ENCODE measurements around the gene NKD2. TPM values are rescaled to one million over a fixed set of nuclear protein-coding genes. Genes with fewer than 3 reads are reported as not detected.

Gene NKD2
- polyA plus RNA-seq, 2 of the 4 experiments (the other 2 are of a cell fraction), result 1.2 to 4.2 TPM

- no peak overlapping the region for H3K4me2 ChIP-seq
- H3K4me1 ChIP-seq, result no peaks in the 10 kb centered on the region
- ATAC-seq, result no peak
- CTCF ChIA-PET, result interaction anchor here (0.8 kb wide), 1 partner anchor 64 kb away, joined by 4 read pairs; no protein-coding TSS in a partner anchor
- no peak overlapping the region for H3K27ac ChIP-seq
- peaks cover 26% of the 10 kb centered on the region for H3K9me3 ChIP-seq
- WGBS (ENCODE audit: missing lambda C conversion rate), result 29% methylated on average over 2 of the region's 2 CpGs
- POLR2A ChIA-PET, result no interaction called here
- H3K4me3 ChIP-seq, result no peak overlapping the region
- no peak for TF ChIP-seq TP53 (CRISPR knock-in tag; IDR thresholded peaks at IDR 0.05)
- no peak for TF ChIP-seq KDM5A (IDR thresholded peaks at IDR 0.05)
- TF ChIP-seq, protein P1, sequence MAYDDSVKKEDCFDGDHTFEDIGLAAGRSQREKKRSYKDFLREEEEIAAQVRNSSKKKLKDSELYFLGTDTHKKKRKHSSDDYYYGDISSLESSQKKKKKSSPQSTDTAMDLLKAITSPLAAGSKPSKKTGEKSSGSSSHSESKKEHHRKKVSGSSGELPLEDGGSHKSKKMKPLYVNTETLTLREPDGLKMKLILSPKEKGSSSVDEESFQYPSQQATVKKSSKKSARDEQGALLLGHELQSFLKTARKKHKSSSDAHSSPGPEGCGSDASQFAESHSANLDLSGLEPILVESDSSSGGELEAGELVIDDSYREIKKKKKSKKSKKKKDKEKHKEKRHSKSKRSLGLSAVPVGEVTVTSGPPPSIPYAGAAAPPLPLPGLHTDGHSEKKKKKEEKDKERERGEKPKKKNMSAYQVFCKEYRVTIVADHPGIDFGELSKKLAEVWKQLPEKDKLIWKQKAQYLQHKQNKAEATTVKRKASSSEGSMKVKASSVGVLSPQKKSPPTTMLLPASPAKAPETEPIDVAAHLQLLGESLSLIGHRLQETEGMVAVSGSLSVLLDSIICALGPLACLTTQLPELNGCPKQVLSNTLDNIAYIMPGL (CRISPR knock-in tag; IDR thresholded peaks at IDR 0.05; ENCODE audit: borderline replicate concordance), result no peak
- no peak for TF ChIP-seq ESRRA (IDR thresholded peaks at IDR 0.05; ENCODE audit: borderline replicate concordance, low read length)
- TF ChIP-seq, protein P2, sequence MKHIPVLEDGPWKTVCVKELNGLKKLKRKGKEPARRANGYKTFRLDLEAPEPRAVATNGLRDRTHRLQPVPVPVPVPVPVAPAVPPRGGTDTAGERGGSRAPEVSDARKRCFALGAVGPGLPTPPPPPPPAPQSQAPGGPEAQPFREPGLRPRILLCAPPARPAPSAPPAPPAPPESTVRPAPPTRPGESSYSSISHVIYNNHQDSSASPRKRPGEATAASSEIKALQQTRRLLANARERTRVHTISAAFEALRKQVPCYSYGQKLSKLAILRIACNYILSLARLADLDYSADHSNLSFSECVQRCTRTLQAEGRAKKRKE (CRISPR knock-in tag; IDR thresholded peaks at IDR 0.05; ENCODE audit: low read depth), result no peak
- no peak for FAIRE-seq
- no peak for DNase-seq (ENCODE audit: low read depth in 1 of 2, low spot score in 1 of 2)
Observed at GRCh38 chr5:987761-988160, 20.8 kb upstream of the NKD2 start.

GRCh38 chr5:988322-988721, 20.3 kb upstream of the NKD2 start:
- DNase-seq (ENCODE audit: low read depth in 1 of 2, low spot score in 1 of 2) (no peak), ATAC-seq (no peak), FAIRE-seq (no peak)
- TF ChIP-seq ZFP36 (IDR thresholded peaks at IDR 0.05; ENCODE audit: borderline replicate concordance, partially characterized antibody) (peak; percentile 92), CBX2 (IDR thresholded peaks at IDR 0.05; ENCODE audit: borderline replicate concordance, low read depth) (no peak)
- no peak overlapping the region for H3K27ac ChIP-seq
- no peak overlapping the region for H3K4me2 ChIP-seq
- no peaks in the 10 kb centered on the region for H3K4me1 ChIP-seq
- POLR2A ChIA-PET, result no interaction called here
- WGBS (ENCODE audit: missing lambda C conversion rate), result 19% methylated on average over 6 of the region's 6 CpGs
- CTCF ChIA-PET, result interaction anchor here (0.8 kb wide), 1 partner anchor 65 kb away, joined by 4 read pairs; no protein-coding TSS in a partner anchor
- peaks cover 26% of the 10 kb centered on the region for H3K9me3 ChIP-seq
- no peak overlapping the region for H3K4me3 ChIP-seq

DNA sequence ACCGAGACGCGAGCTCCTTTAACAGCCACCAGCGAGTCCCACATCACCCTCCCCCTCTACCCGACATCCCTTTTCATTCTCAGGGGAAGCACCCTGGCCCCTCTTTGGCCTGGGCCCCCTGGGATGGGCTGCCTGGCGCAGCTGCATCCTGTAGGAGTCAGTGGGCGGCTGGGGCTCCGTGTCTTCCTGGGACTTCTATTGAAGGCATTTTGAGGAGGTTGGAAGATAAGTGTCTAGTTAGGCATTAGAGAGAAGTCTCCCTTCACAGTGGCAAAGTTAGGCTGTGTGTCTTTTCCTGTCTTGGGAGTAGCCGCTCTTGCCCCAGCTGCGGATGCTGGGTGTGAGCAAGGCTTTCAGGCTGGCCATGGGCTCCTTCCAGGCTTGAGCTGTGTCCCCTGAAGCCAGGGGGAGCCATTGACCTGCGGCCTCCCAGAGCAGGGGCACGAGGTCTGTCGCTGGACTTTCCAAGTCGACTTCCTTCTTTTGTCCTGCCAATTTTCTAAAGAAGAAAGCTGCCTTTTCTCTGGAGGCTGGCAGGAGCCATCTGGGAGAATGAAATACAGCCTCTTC, 18.6 kb upstream of the NKD2 start:
- CTCF ChIA-PET, result interaction anchor here (0.7 to 3.2 kb wide), 12 partner anchors 7 to 178 kb away, joined by 3 to 13 read pairs (median 6); no protein-coding TSS in a partner anchor
- no peak for DNase-seq (ENCODE audit: low read depth in 1 of 2, low spot score in 1 of 2)

DNA sequence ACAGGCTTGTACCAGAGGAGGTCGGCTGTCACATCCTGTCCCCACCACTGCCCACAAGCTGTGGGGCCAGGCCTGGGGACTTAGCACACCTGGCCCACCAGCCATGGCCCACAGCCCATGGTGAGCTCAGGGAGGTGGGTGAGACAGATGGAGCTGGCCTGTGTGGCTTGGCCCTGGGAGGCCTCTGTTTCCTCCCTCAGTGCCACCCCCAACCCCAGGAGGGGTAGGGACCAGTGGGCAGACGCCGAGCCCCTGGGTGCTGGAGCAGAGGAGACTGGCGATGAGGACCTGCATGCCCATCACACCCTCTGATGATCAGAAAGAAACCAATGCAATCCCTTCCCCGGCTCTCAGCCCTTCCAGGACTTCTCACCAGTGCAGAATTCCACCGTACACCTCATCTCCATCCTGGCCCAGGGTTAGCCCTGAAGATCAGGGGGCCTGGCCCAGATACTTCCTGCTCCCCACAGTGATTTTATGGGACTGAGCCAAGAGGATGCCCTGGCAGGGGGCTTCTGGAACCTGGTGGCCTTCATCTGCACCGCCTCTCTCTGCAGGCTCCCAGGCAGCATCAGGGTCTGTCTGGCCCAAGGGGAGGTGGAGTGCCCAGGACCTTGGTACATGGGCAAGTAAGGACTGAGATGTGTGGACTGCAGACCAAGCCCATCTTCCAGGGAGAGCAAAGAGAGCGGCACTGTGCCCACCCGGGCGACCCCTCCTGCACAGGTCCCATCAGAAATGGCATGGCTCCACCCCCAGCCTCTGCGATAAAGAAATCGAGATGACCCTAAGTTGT, 16.9 kb upstream of the NKD2 start:
- ChIA-PET POLR2A (no interaction called here), CTCF (interaction anchor here (1.1 to 3.2 kb wide), 8 partner anchors 9 to 176 kb away, joined by 3 to 13 read pairs (median 6); no protein-coding TSS in a partner anchor)
- ATAC-seq (no peak; a peak in 1 of 6 replicates), FAIRE-seq (no peak), DNase-seq (ENCODE audit: low read depth in 1 of 2, low spot score in 1 of 2) (no peak)
- Histone ChIP-seq H3K27ac (no peak overlapping the region), H3K4me3 (no peak overlapping the region), H3K9me3 (peaks cover 20% of the 10 kb centered on the region), H3K4me2 (no peak overlapping the region), H3K4me1 (no peaks in the 10 kb centered on the region)
- WGBS (ENCODE audit: missing lambda C conversion rate), result 77% methylated on average over 10 of the region's 12 CpGs
- TF ChIP-seq EP300 (IDR thresholded peaks at IDR 0.05), result no peak
- no peak for TF ChIP-seq CHD2 (IDR thresholded peaks at IDR 0.05; ENCODE audit: low read length, partially characterized antibody)
- TF ChIP-seq BHLHE40 (IDR thresholded peaks at IDR 0.05; ENCODE audit: low read depth, low read length), result no peak
- no peak for TF ChIP-seq PBX3 (IDR thresholded peaks at IDR 0.05)
- TF ChIP-seq, protein P3, sequence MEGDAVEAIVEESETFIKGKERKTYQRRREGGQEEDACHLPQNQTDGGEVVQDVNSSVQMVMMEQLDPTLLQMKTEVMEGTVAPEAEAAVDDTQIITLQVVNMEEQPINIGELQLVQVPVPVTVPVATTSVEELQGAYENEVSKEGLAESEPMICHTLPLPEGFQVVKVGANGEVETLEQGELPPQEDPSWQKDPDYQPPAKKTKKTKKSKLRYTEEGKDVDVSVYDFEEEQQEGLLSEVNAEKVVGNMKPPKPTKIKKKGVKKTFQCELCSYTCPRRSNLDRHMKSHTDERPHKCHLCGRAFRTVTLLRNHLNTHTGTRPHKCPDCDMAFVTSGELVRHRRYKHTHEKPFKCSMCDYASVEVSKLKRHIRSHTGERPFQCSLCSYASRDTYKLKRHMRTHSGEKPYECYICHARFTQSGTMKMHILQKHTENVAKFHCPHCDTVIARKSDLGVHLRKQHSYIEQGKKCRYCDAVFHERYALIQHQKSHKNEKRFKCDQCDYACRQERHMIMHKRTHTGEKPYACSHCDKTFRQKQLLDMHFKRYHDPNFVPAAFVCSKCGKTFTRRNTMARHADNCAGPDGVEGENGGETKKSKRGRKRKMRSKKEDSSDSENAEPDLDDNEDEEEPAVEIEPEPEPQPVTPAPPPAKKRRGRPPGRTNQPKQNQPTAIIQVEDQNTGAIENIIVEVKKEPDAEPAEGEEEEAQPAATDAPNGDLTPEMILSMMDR (IDR thresholded peaks at IDR 0.05), result no peak
- no peak for TF ChIP-seq NPAS2 (CRISPR knock-in tag; IDR thresholded peaks at IDR 0.05; ENCODE audit: borderline replicate concordance)

More for the DNA sequence above, 18.6 kb upstream of the NKD2 start:
- FAIRE-seq (no peak), ATAC-seq (peak in 1 of 2 experiments; percentile 70; a peak in 3 of 6 replicates)
- H3K4me3 ChIP-seq, result no peak overlapping the region
- peaks cover 26% of the 10 kb centered on the region for H3K9me3 ChIP-seq
- H3K4me1 ChIP-seq, result no peaks in the 10 kb centered on the region
- H3K27ac ChIP-seq, result no peak overlapping the region
- TF ChIP-seq, protein P4, sequence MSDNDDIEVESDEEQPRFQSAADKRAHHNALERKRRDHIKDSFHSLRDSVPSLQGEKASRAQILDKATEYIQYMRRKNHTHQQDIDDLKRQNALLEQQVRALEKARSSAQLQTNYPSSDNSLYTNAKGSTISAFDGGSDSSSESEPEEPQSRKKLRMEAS (IDR thresholded peaks at IDR 0.05), result no peak
- TF ChIP-seq RAD21 (conservative IDR thresholded peaks at IDR 0.05 in 1 of 2, IDR thresholded peaks at IDR 0.05 in 1 of 2), result peak; percentile 18 to 26; a peak in 1 of 5 replicates
- no peak overlapping the region for H3K4me2 ChIP-seq
- POLR2A ChIA-PET, result no interaction called here
- 66% methylated on average over 14 of the region's 14 CpGs for WGBS (ENCODE audit: missing lambda C conversion rate)

Measured in A549 (cell line).